GM12892 (cell line): ENCODE data around the gene MEDAG.

Experiments
- POLR2A ChIP-seq: IDR thresholded peaks from 2 replicates; pipeline ENCODE4 v1.6.1; 2011; ENCODE audit warnings: low read depth, low read length, control low read depth
- TAF1 ChIP-seq: IDR thresholded peaks from 2 replicates; pipeline ENCODE4 v1.6.1; 2011; ENCODE audit warnings: low read depth, mild to moderate bottlenecking, control low read depth, low read length, borderline replicate concordance

DNA sequence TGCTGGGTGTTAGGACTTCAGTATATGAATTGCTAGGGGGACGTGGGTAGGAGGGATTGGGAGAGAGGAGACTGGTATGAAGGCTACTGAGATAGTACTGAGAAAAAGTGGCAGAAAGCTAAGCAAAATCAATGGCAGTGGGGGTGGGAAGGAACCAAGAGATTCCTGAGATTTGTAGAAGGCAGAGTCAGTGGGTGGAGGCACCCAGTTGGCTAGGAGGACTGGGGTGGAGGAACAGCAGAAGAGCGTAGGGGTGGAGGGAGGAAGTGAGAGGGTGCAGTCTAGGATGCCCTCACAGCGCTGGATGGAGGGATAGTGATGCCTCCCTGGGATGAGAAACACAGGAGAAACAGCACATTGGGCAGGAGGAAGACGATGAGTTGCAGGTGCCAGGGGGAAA, 5.6 kb upstream of the MEDAG start:
- no peak for TF ChIP-seq POLR2A
- no peak for TF ChIP-seq TAF1
